ENCODE measurements around the gene HFM1.
"Not testable (repeated sequence)": the region's sequence is repeated elsewhere in the genome, so short reads cannot be mapped to it uniquely, and the experiment has no call there.

DNA sequence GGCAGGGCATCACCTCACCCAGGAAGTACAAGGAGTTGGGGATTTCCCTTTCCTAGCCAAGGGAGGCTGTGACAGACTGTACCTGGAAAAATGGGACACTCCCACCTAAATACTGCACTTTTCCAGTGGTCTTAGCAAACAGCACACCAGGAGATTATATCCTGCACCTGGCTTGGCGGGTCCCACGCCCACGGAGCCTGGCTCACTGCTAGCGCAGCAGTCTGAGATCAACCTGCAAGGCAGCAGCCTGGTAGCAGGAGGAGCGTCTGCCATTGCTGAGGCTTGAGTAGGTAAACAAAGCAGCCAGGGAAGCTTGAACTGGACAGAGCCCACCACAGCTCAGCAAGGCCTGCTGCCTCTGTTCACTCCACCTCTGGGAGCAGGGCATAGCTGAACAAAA is 37.3 kb upstream of the HFM1 start:
- TF ChIP-seq, protein P1, sequence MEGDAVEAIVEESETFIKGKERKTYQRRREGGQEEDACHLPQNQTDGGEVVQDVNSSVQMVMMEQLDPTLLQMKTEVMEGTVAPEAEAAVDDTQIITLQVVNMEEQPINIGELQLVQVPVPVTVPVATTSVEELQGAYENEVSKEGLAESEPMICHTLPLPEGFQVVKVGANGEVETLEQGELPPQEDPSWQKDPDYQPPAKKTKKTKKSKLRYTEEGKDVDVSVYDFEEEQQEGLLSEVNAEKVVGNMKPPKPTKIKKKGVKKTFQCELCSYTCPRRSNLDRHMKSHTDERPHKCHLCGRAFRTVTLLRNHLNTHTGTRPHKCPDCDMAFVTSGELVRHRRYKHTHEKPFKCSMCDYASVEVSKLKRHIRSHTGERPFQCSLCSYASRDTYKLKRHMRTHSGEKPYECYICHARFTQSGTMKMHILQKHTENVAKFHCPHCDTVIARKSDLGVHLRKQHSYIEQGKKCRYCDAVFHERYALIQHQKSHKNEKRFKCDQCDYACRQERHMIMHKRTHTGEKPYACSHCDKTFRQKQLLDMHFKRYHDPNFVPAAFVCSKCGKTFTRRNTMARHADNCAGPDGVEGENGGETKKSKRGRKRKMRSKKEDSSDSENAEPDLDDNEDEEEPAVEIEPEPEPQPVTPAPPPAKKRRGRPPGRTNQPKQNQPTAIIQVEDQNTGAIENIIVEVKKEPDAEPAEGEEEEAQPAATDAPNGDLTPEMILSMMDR (IDR thresholded peaks at IDR 0.05; ENCODE audit: poor library complexity) = not testable (repeated sequence)
- not testable (repeated sequence) for TF ChIP-seq EZH2phosphoT487 (IDR thresholded peaks at IDR 0.05; ENCODE audit: low read depth, severe bottlenecking, unreplicated experiment)

Data from hepatocyte (in vitro differentiated cells).